ENCODE data around the gene EHBP1L1. TPM values are rescaled to one million over a fixed set of nuclear protein-coding genes. Genes with fewer than 3 reads are reported as not detected.

Gene EHBP1L1
- polyA plus RNA-seq, 3 donors: 29.6 to 507 (median 42.6) TPM

GRCh38 chr11:65615229-65615949 lies 39.5 kb downstream of the EHBP1L1 start, which contains the start of gene PCNX3:
PCNX3 (plus strand) TSS chr11:65615776; CDS start chr11:65616312, 536 bp downstream.
- H3K36me3 ChIP-seq (replicated peaks in 1 of 2; ENCODE audit: control insufficient read depth in 1 of 2, insufficient read depth in 2 of 2, low read length in 2 of 2): peaks cover 39 to 42% of the 10 kb centered on the region in 2 donors
- peak within 1 kb of the TSS; percentile 96 to 99 (median 98) for H3K27ac Mint-ChIP-seq
- under 1% methylated on average over 51 of the region's 55 CpGs for WGBS (ENCODE audit: insufficient coverage)

More at GRCh38 chr11:65615229-65615949, 39.5 kb downstream of the EHBP1L1 start, which contains the start of gene PCNX3:
- H3K9ac ChIP-seq (ENCODE audit: insufficient read depth, low read length, poor library complexity, severe bottlenecking): peak within 1 kb of the TSS; percentile 92
- H4K20me1 ChIP-seq (ENCODE audit: insufficient read depth, low read length): peaks cover 83% of the 10 kb centered on the region
- peak within 1 kb of the TSS; percentile 65 for H2AFZ ChIP-seq (ENCODE audit: insufficient read depth, low read depth, low read length, poor library complexity, severe bottlenecking)
- no peaks in the 10 kb centered on the region for H3K27me3 ChIP-seq (ENCODE audit: control insufficient read depth in 2 of 2, insufficient read depth in 2 of 2, low read length in 2 of 2)
- DNase-seq: peak; percentile 100
- TF ChIP-seq CTCF (IDR thresholded peaks at IDR 0.05): no peak
- Mint-ChIP-seq H3K27me3 (ENCODE audit: low read depth in 3 of 3) (no peaks in the 10 kb centered on the region), H3K4me3 (peak within 1 kb of the TSS; percentile 89 to 96), H3K36me3 (peaks cover 36 to 59% of the 10 kb centered on the region in 2 donors), H3K4me1 (peaks cover 39% of the 10 kb centered on the region), H3K9me3 (peaks cover 0 to 1% (median 0%) of the 10 kb centered on the region in 7 donors)
- H3K4me2 ChIP-seq (replicated peaks; ENCODE audit: extremely low read depth, low read length, poor library complexity, severe bottlenecking): peak within 1 kb of the TSS; percentile 99
- H3K4me3 ChIP-seq (replicated peaks in 1 of 3; ENCODE audit: low read depth in 2 of 3, low read length in 3 of 3): peak within 1 kb of the TSS; percentile 79 to 96 (median 93)
- H3K4me1 ChIP-seq (ENCODE audit: control insufficient read depth in 1 of 2, insufficient read depth in 2 of 2, low read length in 2 of 2): peaks cover 40 to 54% of the 10 kb centered on the region in 2 donors
- H3K9me3 ChIP-seq (replicated peaks in 1 of 2; ENCODE audit: control insufficient read depth in 1 of 2, insufficient read depth in 1 of 2, low read length in 2 of 2): no peaks in the 10 kb centered on the region
- H3K27ac ChIP-seq (ENCODE audit: low read depth in 1 of 2, low read length in 2 of 2): peak within 1 kb of the TSS; percentile 94 to 96
- H3K79me2 ChIP-seq (ENCODE audit: insufficient read depth, low read length): peaks cover 90% of the 10 kb centered on the region
- intact Hi-C loops (cut with micrococcal nuclease): loop anchor here (2.0 to 10.0 kb wide), 4 partner anchors 37 to 71 kb away; partner anchors contain the start of gene ZNRD2 (in 1 of the 2)
